ENCODE results near the gene RHBDF2.

GRCh38 chr17:76547183-76547641, 46.0 kb upstream of the RHBDF2 start:
- TF ChIP-seq CTCF (IDR thresholded peaks at IDR 0.05) (peak; percentile 39 to 54), POLR2A (IDR thresholded peaks at IDR 0.05) (no peak), POLR2AphosphoS5 (IDR thresholded peaks at IDR 0.05) (no peak), EP300 (IDR thresholded peaks at IDR 0.05) (no peak)

All from suprapubic skin (tissue), 4 donors.